GM11168 (cell line): Measurements from ENCODE around the gene SPOCK3.
"Not testable (repeated sequence)": the region's sequence is repeated elsewhere in the genome, so short reads cannot be mapped to it uniquely, and the experiment has no call there.

Source experiments
- in situ Hi-C: fragments of 300-500 bp; cut with MboI; formaldehyde crosslinking; loops from one replicate; pipeline ENCODE4 v1.12.0; 2022; ENCODE audit warnings: low sequenced_read_pairs; ENCODE audit not compliant: unreplicated experiment

The SPOCK3 gene

DNA sequence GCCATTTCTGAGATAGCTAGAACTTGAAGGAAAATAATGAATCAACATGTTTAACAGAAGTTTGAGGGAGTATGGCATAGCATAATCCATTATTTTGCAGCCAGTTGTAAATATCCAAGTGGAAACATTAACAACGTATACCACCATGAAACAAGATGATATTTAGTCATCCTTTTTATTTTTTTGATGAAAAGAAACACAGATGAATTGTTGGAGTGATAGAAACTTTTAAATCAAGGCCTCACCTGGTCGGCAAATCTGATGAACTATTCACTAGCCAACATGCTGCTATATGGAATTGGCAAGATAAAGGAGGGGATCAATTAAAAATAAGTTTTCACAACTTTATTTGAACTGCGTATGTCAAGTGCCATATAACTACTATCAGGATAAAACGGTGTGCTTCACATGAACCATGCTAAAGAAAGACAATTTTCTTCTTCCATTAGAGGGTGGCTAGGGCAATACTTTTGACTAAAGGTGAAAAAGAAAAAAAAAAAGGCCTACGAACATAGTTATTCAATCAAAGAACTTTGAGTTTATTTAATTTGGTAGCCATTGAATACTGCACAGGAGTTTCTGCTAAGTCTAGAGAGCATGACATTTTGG, 510.7 kb downstream of the SPOCK3 start:
- in situ Hi-C loops = no loop called here

DNA sequence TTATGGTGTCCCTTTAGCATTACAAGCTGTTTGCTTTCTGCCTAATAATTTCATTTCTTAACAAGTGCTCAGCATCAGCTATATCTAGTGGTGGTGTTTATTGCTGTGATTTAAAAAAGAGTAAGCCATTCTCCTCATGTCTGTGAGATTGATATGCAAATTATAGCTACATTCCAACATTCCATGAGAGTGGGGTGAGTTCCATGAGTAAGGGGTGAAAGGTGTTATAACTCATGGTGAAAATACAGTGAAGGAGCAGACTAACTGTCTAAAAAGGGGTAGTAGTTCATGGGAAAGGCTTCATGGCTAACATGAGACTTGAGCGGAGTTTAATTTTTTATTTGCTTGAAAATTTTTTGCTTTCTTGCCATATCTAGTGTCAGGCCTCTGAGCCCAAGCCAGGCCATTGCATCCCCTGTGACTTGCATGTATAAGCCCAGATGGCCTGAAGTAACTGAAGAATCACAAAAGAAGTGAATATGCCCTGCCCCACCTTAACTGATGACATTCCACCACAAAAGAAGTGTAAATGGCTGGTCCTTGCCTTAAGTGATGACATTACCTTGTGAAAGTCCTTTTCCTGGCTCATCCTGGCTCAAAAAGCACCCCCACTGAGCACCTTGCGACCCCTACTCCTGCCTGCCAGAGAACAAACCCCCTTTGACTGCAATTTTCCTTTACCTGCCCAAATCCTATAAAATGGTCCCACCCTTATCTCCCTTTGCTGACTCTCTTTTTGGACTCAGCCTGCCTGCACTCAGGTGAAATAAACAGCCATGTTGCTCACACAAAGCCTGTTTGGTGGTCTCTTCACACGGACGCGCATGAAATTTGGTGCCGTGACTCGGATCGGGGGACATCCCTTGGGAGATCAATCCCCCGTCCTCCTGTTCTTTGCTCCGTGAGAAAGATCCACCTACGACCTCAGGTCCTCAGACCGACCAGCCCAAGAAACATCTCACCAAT, 518.3 kb downstream of the SPOCK3 start:
- in situ Hi-C loops = not testable (repeated sequence)

DNA sequence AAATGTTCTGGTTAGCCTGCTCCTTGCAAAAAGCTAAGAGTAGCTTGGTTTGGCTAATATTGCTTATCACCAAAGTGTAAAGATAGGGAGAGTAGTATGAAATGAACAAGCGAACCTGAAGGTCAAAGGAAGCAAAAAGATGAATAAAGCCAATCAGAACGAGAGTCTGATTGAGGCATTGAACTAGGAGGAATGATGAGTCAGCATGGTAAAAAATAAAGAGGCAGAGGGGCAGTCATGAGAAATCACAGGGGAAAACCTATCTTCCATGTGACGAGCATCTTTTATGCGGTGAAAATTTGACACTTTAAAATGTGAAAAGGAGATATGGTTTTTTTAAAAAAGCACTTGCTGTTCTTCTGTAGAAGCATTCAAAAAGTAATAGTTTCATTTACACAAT, 533.7 kb downstream of the SPOCK3 start:
- in situ Hi-C loops = no loop called here

DNA sequence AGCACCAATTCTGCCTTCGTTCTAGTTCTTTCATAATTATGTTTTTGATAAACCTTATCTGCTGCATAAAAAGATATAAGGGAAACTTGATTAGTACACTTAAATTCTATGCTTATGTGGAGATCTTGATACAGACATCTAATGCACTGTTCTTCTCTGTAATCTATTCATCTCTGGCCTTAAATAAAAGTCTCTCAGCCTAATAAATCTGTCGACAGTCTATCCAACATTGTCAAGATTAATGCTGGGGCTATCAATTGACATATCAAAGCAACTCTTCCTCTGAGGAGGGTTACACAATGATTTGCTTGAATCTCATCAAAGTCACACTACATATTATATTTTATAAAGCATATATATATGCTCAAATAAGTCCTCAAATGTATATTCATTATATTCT, 545.5 kb downstream of the SPOCK3 start:
- in situ Hi-C loops = no loop called here

DNA sequence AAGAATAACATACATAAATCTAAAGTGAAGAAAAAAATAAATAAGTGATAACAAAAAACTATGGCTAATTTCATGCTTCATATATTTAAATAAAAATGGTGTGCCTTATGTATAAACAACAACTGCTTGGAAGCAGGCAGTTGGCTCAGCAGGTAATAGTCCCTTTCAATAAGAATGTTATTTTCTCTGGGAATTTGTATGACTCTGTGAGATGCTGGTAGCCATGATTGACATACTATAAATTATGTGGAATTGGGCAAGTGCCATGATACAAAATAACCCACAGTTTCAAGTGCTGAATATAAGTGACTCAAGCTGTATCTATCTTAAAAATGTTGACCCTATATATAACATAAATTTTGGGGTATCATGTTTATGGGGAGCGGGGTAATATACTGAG, 546.5 kb downstream of the SPOCK3 start:
- in situ Hi-C loops = no loop called here
